ENCODE results near the gene STEAP1B.
A peak's percentile ranks its signal among the peaks of the same experiment; 100 is the strongest.

STEAP1B gene

DNA sequence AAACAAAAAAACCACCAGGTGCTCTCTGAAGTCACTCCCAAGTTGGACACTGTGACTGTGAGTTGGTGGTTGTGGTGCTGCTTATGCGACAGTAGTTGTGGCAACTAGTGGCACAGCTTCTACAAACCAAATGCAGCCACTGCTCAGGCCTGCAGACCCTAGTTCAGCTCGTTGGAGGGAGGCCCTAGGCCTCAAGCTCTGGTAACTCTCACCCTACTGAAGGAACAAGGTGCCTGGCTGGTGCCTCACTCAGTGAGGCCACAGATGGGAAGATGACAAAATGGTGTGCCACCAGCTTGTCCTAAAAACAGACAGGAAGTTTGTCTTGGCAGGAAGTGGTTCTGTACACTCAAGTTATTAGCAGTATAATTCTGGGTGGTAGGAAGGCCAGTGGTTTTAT is 97.7 kb downstream of the STEAP1B start:
- TF ChIP-seq, protein P1, sequence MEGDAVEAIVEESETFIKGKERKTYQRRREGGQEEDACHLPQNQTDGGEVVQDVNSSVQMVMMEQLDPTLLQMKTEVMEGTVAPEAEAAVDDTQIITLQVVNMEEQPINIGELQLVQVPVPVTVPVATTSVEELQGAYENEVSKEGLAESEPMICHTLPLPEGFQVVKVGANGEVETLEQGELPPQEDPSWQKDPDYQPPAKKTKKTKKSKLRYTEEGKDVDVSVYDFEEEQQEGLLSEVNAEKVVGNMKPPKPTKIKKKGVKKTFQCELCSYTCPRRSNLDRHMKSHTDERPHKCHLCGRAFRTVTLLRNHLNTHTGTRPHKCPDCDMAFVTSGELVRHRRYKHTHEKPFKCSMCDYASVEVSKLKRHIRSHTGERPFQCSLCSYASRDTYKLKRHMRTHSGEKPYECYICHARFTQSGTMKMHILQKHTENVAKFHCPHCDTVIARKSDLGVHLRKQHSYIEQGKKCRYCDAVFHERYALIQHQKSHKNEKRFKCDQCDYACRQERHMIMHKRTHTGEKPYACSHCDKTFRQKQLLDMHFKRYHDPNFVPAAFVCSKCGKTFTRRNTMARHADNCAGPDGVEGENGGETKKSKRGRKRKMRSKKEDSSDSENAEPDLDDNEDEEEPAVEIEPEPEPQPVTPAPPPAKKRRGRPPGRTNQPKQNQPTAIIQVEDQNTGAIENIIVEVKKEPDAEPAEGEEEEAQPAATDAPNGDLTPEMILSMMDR (IDR thresholded peaks at IDR 0.05; ENCODE audit: insufficient read depth, low read depth, low read length, missing control alignments): no peak
- no peak for DNase-seq (ENCODE audit: low read depth)
- no peak overlapping the region for H3K4me3 ChIP-seq (ENCODE audit: low read length)

DNA sequence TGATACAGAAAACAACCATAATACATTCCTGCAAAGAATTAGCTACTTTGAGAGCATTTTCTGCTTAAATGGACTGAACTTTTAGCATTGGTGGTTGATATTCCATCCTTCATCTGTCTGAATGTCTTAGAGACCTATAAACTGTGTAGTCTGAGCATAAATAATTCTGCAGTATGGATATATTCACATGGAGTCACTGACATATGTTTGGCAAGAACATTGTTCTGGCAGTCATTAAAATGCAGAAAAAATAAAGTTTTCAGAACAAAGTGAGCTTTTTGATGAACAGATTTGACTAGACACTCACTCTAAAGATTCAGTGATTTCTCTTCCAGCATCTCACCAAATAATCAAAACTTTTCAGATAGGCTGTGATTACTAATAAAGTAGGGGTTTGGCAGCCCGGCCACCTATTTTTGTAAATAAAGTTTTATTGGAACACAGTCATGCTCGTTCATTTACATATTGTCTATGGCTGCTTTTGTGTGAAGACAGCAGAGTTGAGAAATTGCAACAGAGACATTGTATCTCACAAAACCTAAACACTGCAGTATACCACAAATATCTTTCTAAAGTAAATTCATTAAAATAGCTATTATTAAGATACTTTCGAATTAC is 98.9 kb downstream of the STEAP1B start:
- H3K4me3 ChIP-seq (ENCODE audit: low read length): no peak overlapping the region
- TF ChIP-seq, protein P1 (IDR thresholded peaks at IDR 0.05; ENCODE audit: insufficient read depth, low read depth, low read length, missing control alignments): no peak
- DNase-seq (ENCODE audit: low read depth): no peak

DNA sequence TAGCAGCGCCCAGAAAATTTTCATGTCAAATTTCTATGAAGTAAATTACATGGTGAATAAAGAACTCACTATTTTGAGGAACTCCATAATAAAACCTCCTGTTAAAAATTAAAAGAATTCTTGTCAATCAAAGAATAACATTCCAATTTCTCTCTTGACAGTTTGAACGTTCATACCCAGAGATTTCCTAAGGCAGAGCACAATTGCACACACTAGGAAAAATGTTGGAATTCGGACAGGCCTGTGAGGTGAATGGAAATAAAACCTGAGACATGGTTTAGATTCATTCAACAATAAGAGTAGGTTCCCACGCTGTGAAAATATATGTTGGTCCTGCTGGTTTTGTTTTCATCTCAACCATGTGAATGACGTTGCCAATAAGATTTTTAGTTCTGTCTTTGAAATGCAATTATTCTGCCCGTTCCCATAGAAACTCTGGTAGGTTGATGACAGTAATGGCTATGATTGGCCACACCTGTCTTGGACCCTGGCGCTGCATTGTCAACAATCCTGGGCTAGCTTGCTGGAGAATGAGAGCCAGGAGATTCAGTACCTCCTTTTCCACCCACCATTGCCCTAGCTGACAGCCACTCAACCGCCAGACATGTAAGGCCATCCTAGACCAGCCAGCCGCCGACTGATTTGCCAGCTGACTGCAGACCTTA is 99.7 kb downstream of the STEAP1B start:
- TF ChIP-seq, protein P1 (IDR thresholded peaks at IDR 0.05; ENCODE audit: insufficient read depth, low read depth, low read length, missing control alignments): no peak
- H3K4me3 ChIP-seq (ENCODE audit: low read length): no peak overlapping the region
- no peak for DNase-seq (ENCODE audit: low read depth)

DNA sequence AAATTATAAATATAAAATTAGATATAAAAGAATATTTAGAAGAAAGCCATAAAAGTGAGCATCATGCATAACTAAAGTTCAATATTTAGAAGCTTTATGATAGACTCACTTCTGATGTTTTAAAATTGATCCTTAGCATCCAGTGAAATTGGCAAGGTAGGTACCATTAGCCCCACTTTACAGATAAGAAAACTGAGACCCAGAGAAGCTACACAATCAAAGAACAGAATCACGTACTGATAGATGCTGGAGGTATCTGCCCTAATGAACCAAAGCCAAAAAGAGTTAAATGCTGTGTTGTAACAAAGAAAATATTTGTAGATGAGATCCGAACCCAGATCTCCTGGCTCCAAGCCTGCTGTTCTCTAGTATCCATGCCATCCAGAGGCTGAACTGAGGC is 100.4 kb downstream of the STEAP1B start:
- DNase-seq (ENCODE audit: low read depth): no peak
- H3K4me3 ChIP-seq (ENCODE audit: low read length): no peak overlapping the region
- TF ChIP-seq, protein P1 (IDR thresholded peaks at IDR 0.05; ENCODE audit: insufficient read depth, low read depth, low read length, missing control alignments): no peak

DNA sequence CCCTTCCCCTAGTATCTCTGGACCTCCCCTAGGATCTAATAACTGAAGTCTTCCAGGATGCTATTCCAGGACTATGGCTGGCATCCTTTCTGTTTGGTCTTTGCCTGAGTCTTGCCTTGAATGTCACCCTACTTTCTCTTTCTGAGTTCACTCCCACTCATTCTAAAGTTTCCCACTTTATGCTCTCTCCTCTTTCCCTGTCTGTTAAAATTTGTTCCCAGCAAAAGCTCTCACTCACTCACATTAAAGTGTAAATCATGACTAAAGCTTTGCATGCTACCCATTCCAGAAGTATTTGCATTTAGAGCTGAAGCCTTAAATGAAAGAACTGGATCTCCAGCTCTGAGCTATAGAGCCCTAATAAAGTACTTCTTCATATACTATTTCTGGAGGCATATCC is 100.9 kb downstream of the STEAP1B start:
- H3K4me3 ChIP-seq (ENCODE audit: low read length): no peak overlapping the region
- no peak for DNase-seq (ENCODE audit: low read depth)
- TF ChIP-seq, protein P1 (IDR thresholded peaks at IDR 0.05; ENCODE audit: insufficient read depth, low read depth, low read length, missing control alignments): no peak

DNA sequence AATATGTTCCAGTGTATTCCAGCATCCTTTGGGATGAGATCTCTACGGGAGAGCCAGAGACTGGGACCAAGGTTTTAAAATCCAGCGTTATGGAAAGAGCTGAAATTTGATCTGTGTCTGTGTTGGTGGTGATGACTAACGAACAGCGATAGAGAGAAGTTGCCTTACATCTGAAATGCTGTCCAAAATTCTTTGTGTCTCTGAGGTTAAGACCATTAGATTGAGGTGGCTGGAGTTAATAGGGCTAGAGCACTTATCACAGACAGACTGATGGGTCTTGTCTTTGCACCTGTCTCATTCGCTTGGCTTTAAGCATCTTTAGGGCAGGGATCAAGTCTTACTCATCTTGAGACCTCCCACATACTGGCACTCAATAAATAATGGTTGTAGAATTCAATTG is 102.0 kb downstream of the STEAP1B start:
- TF ChIP-seq, protein P1 (IDR thresholded peaks at IDR 0.05; ENCODE audit: insufficient read depth, low read depth, low read length, missing control alignments): no peak
- peak; percentile 10 for DNase-seq (ENCODE audit: low read depth)
- H3K4me3 ChIP-seq (ENCODE audit: low read length): no peak overlapping the region

DNA sequence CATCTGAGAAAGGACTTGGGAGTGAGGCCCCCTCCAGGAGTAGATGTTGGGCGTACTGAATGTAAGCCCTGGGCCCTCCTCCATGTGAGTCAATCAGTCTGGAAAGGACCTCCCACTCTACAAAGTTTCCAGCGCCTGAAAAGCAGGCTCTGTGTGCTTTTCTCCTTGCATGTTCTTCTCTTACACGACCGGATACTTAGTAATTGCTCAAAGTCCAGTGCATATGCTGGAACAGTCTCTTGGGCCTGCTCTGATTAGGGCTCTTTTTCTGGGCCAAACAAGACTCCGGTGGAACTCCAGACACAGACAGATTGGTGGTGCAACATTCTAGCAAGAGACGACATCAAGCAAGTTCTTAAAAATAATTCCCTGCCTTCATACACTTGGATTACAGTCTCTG is 104.8 kb downstream of the STEAP1B start:
- no peak overlapping the region for H3K4me3 ChIP-seq (ENCODE audit: low read length)
- no peak for DNase-seq (ENCODE audit: low read depth)
- TF ChIP-seq, protein P1 (IDR thresholded peaks at IDR 0.05; ENCODE audit: insufficient read depth, low read depth, low read length, missing control alignments): no peak

All from epithelial cell of esophagus (primary cell).